Measurements from ENCODE around the gene NEK2. TPM values are rescaled to one million over a fixed set of nuclear protein-coding genes. Genes with fewer than 3 reads are reported as not detected.

Gene NEK2
- polyA plus RNA-seq, 4 donors: 1.8 to 20.4 (median 8.6) TPM

DNA sequence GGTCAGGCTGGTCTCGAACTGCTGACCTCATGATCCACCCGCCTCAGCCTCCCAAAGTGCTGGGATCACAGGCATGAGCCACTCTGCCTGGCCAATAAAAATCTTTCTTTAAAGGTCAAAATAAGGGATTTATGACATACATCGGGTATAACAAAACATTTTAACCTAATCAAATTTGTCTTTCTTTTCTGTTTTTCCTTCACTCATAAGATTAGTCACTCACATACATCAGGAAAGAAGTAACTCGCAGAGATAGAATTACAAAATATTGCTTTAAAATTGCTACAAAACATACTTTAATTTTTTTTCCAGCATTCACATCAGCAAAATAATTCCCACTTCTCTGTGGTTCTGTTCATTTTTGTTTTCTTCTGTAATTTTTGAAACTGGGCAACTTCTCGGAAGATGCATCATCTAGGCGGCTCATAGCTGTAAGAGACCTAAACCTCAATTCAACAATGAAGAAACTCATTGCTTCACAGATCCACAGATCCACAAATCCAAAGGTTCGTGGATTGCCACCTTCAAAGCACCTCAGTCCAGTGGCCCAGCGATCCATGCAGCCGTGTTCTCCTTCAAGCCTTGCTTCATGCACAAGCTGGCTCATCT is 39.7 kb downstream of the NEK2 start:
- Histone ChIP-seq H3K36me3 (ENCODE audit: control insufficient read depth in 3 of 3, insufficient read depth in 2 of 3, low read depth in 1 of 3, low read length in 3 of 3) (no peaks in the 10 kb centered on the region), H3K27me3 (ENCODE audit: control insufficient read depth in 3 of 3, insufficient read depth in 3 of 3, low read length in 3 of 3) (no peaks in the 10 kb centered on the region), H3K4me1 (ENCODE audit: control insufficient read depth in 3 of 3, insufficient read depth in 2 of 3, low read depth in 1 of 3, low read length in 2 of 3) (peaks cover 0 to 30% (median 0%) of the 10 kb centered on the region in 3 donors), H3K27ac (ENCODE audit: low read depth in 1 of 3, low read length in 2 of 3) (no peak overlapping the region), H3K9me3 (ENCODE audit: control insufficient read depth in 2 of 2, insufficient read depth in 1 of 2, low read depth in 1 of 2, low read length in 1 of 2) (no peaks in the 10 kb centered on the region), H3K4me3 (ENCODE audit: low read depth in 1 of 3, low read length in 3 of 3) (no peak overlapping the region)
- DNase-seq (no peak), FAIRE-seq (no peak)
- 78 to 87% (median 79%) methylated on average over 9 of the region's 9 CpGs for WGBS, 3 donors

DNA sequence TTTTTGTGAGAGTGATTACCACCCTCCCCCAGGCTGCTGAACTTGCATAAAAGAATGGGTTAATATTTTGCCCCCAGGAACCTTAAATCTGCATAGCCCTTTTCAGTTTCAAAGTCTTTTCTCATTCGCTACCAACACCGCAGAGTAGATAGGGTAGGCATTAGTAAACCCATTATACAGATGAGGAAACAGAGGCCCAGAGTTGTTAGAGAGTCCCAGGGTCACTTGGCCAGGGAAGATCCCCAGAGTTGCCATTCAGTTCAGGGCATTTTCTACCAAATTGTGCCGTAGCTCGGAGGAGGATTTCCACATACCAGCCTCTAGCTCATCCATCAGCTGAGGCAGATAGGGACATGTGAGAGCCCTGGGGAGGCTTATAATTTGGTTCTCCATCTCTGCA is 40.5 kb downstream of the NEK2 start:
- no peak overlapping the region for H3K27ac ChIP-seq (ENCODE audit: low read depth in 1 of 3, low read length in 2 of 3)
- DNase-seq (no peak), FAIRE-seq (no peak)
- no peaks in the 10 kb centered on the region for H3K27me3 ChIP-seq (ENCODE audit: control insufficient read depth in 3 of 3, insufficient read depth in 3 of 3, low read length in 3 of 3)
- H3K36me3 ChIP-seq (ENCODE audit: control insufficient read depth in 3 of 3, insufficient read depth in 2 of 3, low read depth in 1 of 3, low read length in 3 of 3): no peaks in the 10 kb centered on the region
- H3K9me3 ChIP-seq (ENCODE audit: control insufficient read depth in 2 of 2, insufficient read depth in 1 of 2, low read depth in 1 of 2, low read length in 1 of 2): no peaks in the 10 kb centered on the region
- H3K4me1 ChIP-seq (ENCODE audit: control insufficient read depth in 3 of 3, insufficient read depth in 2 of 3, low read depth in 1 of 3, low read length in 2 of 3): peaks cover 0 to 33% (median 0%) of the 10 kb centered on the region in 3 donors
- WGBS, 3 donors: 96 to 99% (median 98%) methylated on average over 4 of the region's 4 CpGs
- no peak overlapping the region for H3K4me3 ChIP-seq (ENCODE audit: low read depth in 1 of 3, low read length in 3 of 3)

DNA sequence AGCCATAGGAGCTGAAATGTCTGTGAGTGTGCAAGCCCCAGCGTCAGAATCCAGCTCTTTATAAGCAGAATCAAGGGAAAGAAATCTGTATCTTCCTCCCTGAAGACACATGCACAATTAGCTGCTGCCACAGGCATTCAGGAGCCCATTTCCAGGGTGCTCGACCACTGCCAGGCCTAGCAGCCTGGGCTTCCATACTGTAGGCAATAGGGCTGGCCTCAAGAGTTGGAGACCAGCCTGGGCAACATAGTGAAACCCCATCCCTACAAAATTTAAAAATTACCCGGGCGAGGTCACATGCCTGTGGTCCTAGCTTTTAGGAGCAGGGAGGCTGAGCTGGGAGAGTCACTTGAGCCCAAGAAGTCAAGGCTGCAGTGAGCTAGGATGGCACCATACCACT is 41.0 kb downstream of the NEK2 start:
- H3K27me3 ChIP-seq (ENCODE audit: control insufficient read depth in 3 of 3, insufficient read depth in 3 of 3, low read length in 3 of 3): no peaks in the 10 kb centered on the region
- H3K4me3 ChIP-seq (ENCODE audit: low read depth in 1 of 3, low read length in 3 of 3): no peak overlapping the region
- H3K36me3 ChIP-seq (ENCODE audit: control insufficient read depth in 3 of 3, insufficient read depth in 2 of 3, low read depth in 1 of 3, low read length in 3 of 3): no peaks in the 10 kb centered on the region
- DNase-seq (no peak), FAIRE-seq (no peak)
- 91 to 92% (median 91%) methylated on average over 4 of the region's 4 CpGs for WGBS, 3 donors
- no peak overlapping the region for H3K27ac ChIP-seq (ENCODE audit: low read depth in 1 of 3, low read length in 2 of 3)
- H3K4me1 ChIP-seq (ENCODE audit: control insufficient read depth in 3 of 3, insufficient read depth in 2 of 3, low read depth in 1 of 3, low read length in 2 of 3): peaks cover 0 to 30% (median 0%) of the 10 kb centered on the region in 3 donors
- H3K9me3 ChIP-seq (ENCODE audit: control insufficient read depth in 2 of 2, insufficient read depth in 1 of 2, low read depth in 1 of 2, low read length in 1 of 2): no peaks in the 10 kb centered on the region

DNA sequence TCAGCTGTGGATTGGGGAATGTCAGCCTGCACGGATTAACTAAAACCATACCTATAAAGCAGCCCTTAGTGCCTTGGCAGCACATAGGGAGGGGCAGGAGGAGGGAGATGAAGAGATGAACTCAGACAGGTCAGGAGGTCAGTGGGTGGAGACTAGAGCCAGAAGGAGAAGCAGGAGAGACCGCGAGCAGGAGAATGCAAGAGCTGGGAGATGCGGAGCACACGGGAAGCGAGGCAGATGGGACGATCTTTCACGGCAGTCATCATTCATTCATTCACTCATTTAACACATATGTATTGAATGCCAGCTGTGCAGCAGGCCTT is 41.9 kb downstream of the NEK2 start:
- Histone ChIP-seq H3K4me1 (ENCODE audit: control insufficient read depth in 3 of 3, insufficient read depth in 2 of 3, low read depth in 1 of 3, low read length in 2 of 3) (peaks cover 0 to 25% (median 0%) of the 10 kb centered on the region in 3 donors), H3K27ac (ENCODE audit: low read depth in 1 of 3, low read length in 2 of 3) (no peak overlapping the region), H3K36me3 (ENCODE audit: control insufficient read depth in 3 of 3, insufficient read depth in 2 of 3, low read depth in 1 of 3, low read length in 3 of 3) (no peaks in the 10 kb centered on the region), H3K4me3 (ENCODE audit: low read depth in 1 of 3, low read length in 3 of 3) (no peak overlapping the region), H3K27me3 (ENCODE audit: control insufficient read depth in 3 of 3, insufficient read depth in 3 of 3, low read length in 3 of 3) (no peaks in the 10 kb centered on the region), H3K9me3 (ENCODE audit: control insufficient read depth in 2 of 2, insufficient read depth in 1 of 2, low read depth in 1 of 2, low read length in 1 of 2) (no peaks in the 10 kb centered on the region)
- 82 to 88% (median 83%) methylated on average over 8 of the region's 8 CpGs for WGBS, 3 donors
- DNase-seq (no peak), FAIRE-seq (no peak)

DNA sequence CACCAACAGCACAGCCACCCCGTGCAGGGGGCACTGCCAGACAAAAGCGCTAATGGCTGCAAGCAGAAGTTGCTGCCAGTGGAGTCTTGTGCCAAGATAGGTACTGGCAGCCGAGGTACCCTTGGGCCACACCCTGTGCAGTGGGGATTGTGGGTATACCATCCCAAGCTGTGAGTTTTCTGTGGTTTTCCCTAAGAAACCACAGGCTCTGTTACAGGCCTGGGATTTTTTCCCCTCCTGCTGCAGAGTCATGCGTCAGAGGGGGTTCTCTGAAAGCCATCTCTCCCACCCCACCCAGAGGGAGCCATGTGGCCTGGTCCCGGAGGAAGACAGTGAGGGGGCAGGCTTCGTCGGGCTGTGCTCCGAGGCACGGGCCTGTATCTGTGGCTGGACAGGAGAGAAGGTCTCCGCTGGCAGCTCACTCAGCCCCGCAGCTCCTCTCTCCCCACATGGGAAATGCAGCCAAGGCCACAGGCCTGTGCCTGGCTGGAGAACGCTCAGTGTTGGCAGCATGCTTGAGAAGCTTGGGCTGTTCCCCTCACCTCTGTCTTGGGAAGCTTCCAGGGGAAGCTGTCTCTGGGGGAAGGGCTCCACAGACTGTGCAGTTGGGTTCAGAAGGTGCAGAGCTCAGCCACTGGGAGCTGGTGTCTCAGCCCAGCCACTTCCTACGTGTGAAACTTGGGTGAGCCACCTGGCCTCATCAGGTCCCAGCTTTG is 42.5 kb downstream of the NEK2 start:
- WGBS, 3 donors: 63 to 67% (median 66%) methylated on average over 8 to 13 of the region's 13 CpGs
- Histone ChIP-seq H3K27me3 (ENCODE audit: control insufficient read depth in 3 of 3, insufficient read depth in 3 of 3, low read length in 3 of 3) (no peaks in the 10 kb centered on the region), H3K4me1 (ENCODE audit: control insufficient read depth in 3 of 3, insufficient read depth in 2 of 3, low read depth in 1 of 3, low read length in 2 of 3) (peaks cover 0 to 20% (median 0%) of the 10 kb centered on the region in 3 donors), H3K4me3 (ENCODE audit: low read depth in 1 of 3, low read length in 3 of 3) (no peak overlapping the region), H3K36me3 (ENCODE audit: control insufficient read depth in 3 of 3, insufficient read depth in 2 of 3, low read depth in 1 of 3, low read length in 3 of 3) (no peaks in the 10 kb centered on the region), H3K9me3 (ENCODE audit: control insufficient read depth in 2 of 2, insufficient read depth in 1 of 2, low read depth in 1 of 2, low read length in 1 of 2) (no peaks in the 10 kb centered on the region), H3K27ac (ENCODE audit: low read depth in 1 of 3, low read length in 2 of 3) (no peak overlapping the region)
- DNase-seq (no peak), FAIRE-seq (no peak)

DNA sequence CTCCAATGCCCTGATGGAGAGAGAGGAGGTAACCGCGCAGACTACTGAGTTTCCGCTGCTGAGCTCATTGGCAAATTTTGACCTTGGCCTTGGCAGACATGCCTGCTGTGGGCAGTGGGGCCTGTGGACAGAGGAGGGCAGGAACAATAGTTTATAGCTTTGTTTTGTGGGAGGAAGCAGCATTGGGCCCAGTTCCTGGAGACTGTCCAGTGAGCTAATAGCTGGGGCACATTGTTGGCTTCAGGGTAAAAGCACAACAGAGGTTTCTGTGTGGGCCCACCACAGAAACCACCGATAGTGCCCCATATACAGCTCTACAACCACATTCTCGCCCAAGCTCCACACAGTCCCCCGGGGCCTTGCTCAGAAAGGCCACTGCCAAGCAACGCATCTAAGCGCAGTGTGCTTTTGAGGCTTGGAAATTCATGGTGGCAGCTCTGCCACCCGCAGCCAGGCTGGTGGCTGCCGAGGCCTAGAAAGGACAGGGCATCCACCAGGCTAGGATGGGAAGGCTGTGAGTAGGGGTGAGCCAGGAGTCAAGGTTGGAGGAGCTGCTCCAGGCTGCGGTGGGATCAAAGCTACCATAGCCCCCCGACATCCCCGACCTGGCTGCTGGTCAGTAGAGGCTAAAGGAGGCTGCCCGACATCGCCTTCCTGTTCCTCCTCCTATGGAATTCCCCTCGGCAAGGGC is 43.2 kb downstream of the NEK2 start:
- Histone ChIP-seq H3K9me3 (ENCODE audit: control insufficient read depth in 2 of 2, insufficient read depth in 1 of 2, low read depth in 1 of 2, low read length in 1 of 2) (no peaks in the 10 kb centered on the region), H3K36me3 (ENCODE audit: control insufficient read depth in 3 of 3, insufficient read depth in 2 of 3, low read depth in 1 of 3, low read length in 3 of 3) (no peaks in the 10 kb centered on the region), H3K27me3 (ENCODE audit: control insufficient read depth in 3 of 3, insufficient read depth in 3 of 3, low read length in 3 of 3) (no peaks in the 10 kb centered on the region), H3K4me1 (ENCODE audit: control insufficient read depth in 3 of 3, insufficient read depth in 2 of 3, low read depth in 1 of 3, low read length in 2 of 3) (peaks cover 0 to 19% (median 0%) of the 10 kb centered on the region in 3 donors), H3K4me3 (ENCODE audit: low read depth in 1 of 3, low read length in 3 of 3) (no peak overlapping the region), H3K27ac (ENCODE audit: low read depth in 1 of 3, low read length in 2 of 3) (no peak overlapping the region)
- DNase-seq (no peak), FAIRE-seq (no peak)
- 86 to 91% (median 89%) methylated on average over 16 of the region's 16 CpGs for WGBS, 3 donors

DNA sequence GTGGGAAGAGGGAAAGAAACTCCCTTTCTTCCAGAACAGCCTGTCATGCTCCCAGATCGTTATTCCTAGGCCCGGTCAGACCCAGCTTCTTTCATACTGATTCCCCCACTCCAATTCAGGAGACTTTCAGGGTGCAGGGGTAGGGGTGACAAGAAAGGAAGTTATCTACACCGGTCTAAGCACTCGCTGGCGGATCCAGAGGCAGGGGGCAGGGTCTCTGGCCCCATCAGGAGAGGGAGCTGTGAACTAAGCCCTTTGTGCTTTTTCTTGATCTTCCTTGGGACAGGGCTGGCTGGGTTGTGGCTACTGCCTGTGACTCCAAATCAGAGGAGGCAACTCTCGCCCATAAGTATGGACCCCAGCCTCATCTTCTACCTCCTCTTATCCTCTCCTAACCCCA is 44.3 kb downstream of the NEK2 start:
- no peak for FAIRE-seq
- H3K9me3 ChIP-seq (ENCODE audit: control insufficient read depth in 2 of 2, insufficient read depth in 1 of 2, low read depth in 1 of 2, low read length in 1 of 2): no peaks in the 10 kb centered on the region
- H3K36me3 ChIP-seq (ENCODE audit: control insufficient read depth in 3 of 3, insufficient read depth in 2 of 3, low read depth in 1 of 3, low read length in 3 of 3): no peaks in the 10 kb centered on the region
- DNase-seq: no peak
- H3K27me3 ChIP-seq (ENCODE audit: control insufficient read depth in 3 of 3, insufficient read depth in 3 of 3, low read length in 3 of 3): no peaks in the 10 kb centered on the region
- no peak overlapping the region for H3K4me3 ChIP-seq (ENCODE audit: low read depth in 1 of 3, low read length in 3 of 3)
- H3K27ac ChIP-seq (ENCODE audit: low read depth in 1 of 3, low read length in 2 of 3): peak overlapping the region in 1 of 3 donors; percentile 81
- 84 to 92% (median 87%) methylated on average over 6 of the region's 6 CpGs for WGBS, 3 donors
- peaks cover 0 to 14% (median 0%) of the 10 kb centered on the region in 3 donors for H3K4me1 ChIP-seq (ENCODE audit: control insufficient read depth in 3 of 3, insufficient read depth in 2 of 3, low read depth in 1 of 3, low read length in 2 of 3)

DNA sequence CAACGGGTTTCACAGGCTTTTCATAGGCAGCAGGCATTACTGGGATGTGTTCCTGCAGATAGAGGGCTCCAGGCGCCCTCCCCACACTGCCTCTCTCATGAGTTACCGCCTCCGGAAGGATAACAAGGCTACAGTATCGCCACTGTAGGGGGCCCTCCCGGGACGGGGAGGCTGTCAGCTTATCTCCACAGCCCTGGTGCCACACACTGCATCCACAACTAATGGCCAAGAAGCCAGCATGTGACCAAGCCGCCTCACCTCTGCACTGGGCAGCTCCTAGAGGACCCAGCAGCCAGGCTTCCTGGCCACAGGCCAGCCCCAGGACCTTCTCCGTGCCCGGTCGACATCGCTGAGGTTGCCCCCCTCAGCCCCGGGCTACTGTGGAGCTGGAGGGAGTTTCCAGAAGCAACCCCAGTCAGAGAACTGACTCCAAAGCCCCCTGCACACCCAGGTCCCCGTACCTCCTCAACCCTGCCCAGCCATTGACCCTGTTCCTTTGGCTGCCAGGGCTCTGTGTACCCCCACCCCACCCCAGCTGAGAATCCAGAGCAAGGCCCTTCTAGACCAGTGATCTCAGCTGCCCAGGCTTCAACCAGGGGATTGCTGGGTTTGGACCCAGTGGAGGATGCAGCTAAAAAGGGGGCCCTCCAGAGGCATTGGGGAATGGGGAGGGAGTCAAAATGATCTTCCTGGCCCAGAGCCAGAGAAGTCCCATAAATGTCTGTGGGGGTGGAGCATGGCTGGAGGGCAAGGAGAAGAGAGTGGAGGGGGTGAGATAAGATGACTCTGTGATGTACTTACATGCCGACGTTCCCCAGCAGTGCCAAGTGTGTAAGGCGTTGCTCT is 45.0 kb downstream of the NEK2 start:
- peak in 1 of 2 donors; percentile 77 for DNase-seq
- H3K36me3 ChIP-seq (ENCODE audit: control insufficient read depth in 3 of 3, insufficient read depth in 2 of 3, low read depth in 1 of 3, low read length in 3 of 3): no peaks in the 10 kb centered on the region

More for the DNA sequence above, 45.0 kb downstream of the NEK2 start:
- H3K4me1 ChIP-seq (ENCODE audit: control insufficient read depth in 3 of 3, insufficient read depth in 2 of 3, low read depth in 1 of 3, low read length in 2 of 3): peaks cover 0 to 14% (median 0%) of the 10 kb centered on the region in 3 donors
- H3K9me3 ChIP-seq (ENCODE audit: control insufficient read depth in 2 of 2, insufficient read depth in 1 of 2, low read depth in 1 of 2, low read length in 1 of 2): no peaks in the 10 kb centered on the region
- no peaks in the 10 kb centered on the region for H3K27me3 ChIP-seq (ENCODE audit: control insufficient read depth in 3 of 3, insufficient read depth in 3 of 3, low read length in 3 of 3)
- no peak for FAIRE-seq
- no peak overlapping the region for H3K4me3 ChIP-seq (ENCODE audit: low read depth in 1 of 3, low read length in 3 of 3)
- H3K27ac ChIP-seq (ENCODE audit: low read depth in 1 of 3, low read length in 2 of 3): peak overlapping the region in 1 of 3 donors; percentile 81
- WGBS, 3 donors: 22 to 42% (median 29%) methylated on average over 12 to 17 of the region's 17 CpGs

Data from small intestine (tissue), 7 donors.